ENCODE measurements around the gene TM4SF4.

TM4SF4 gene

GRCh38 chr3:149460117-149460516 is 14.4 kb upstream of the TM4SF4 start:
- TF ChIP-seq CTCF (conservative IDR thresholded peaks at IDR 0.05; ENCODE audit: control insufficient read depth, insufficient read depth, low read depth, low read length), result no peak
- peak; percentile 24 for DNase-seq (ENCODE audit: low read depth)
- H3K4me3 ChIP-seq (ENCODE audit: control insufficient read depth, low read depth, low read length), result no peak overlapping the region

- no peak for TF ChIP-seq CTCF (conservative IDR thresholded peaks at IDR 0.05; ENCODE audit: control insufficient read depth, insufficient read depth, low read depth, low read length)
- no peak for DNase-seq (ENCODE audit: low read depth)
- no peak overlapping the region for H3K4me3 ChIP-seq (ENCODE audit: control insufficient read depth, low read depth, low read length)
Measured at GRCh38 chr3:149462051-149462450, 12.4 kb upstream of the TM4SF4 start.

- peak; percentile 42 for DNase-seq (ENCODE audit: low read depth)
- no peak for TF ChIP-seq CTCF (conservative IDR thresholded peaks at IDR 0.05; ENCODE audit: control insufficient read depth, insufficient read depth, low read depth, low read length)
- no peak overlapping the region for H3K4me3 ChIP-seq (ENCODE audit: control insufficient read depth, low read depth, low read length)
Measured at GRCh38 chr3:149462581-149463011, 11.9 kb upstream of the TM4SF4 start.

GRCh38 chr3:149463921-149464320 is 10.6 kb upstream of the TM4SF4 start:
- TF ChIP-seq CTCF (conservative IDR thresholded peaks at IDR 0.05; ENCODE audit: control insufficient read depth, insufficient read depth, low read depth, low read length), result no peak
- DNase-seq (ENCODE audit: low read depth), result no peak
- no peak overlapping the region for H3K4me3 ChIP-seq (ENCODE audit: control insufficient read depth, low read depth, low read length)

GRCh38 chr3:149464542-149465328 is 9.8 kb upstream of the TM4SF4 start:
- no peak for TF ChIP-seq CTCF (conservative IDR thresholded peaks at IDR 0.05; ENCODE audit: control insufficient read depth, insufficient read depth, low read depth, low read length)
- H3K4me3 ChIP-seq (ENCODE audit: control insufficient read depth, low read depth, low read length), result no peak overlapping the region
- DNase-seq (ENCODE audit: low read depth), result no peak

GRCh38 chr3:149465351-149465883 is 9.1 kb upstream of the TM4SF4 start:
- no peak overlapping the region for H3K4me3 ChIP-seq (ENCODE audit: control insufficient read depth, low read depth, low read length)
- no peak for TF ChIP-seq CTCF (conservative IDR thresholded peaks at IDR 0.05; ENCODE audit: control insufficient read depth, insufficient read depth, low read depth, low read length)
- no peak for DNase-seq (ENCODE audit: low read depth)

All from fibroblast of mammary gland (primary cell).